NCI-H748 treated with DMSO at 0.1 percent for 48 hours (cell line): ENCODE data around the gene A3GALT2.
"Not testable (repeated sequence)": the region's sequence is repeated elsewhere in the genome, so short reads cannot be mapped to it uniquely, and the experiment has no call there.

ENCODE experiments used
- DNase-seq: peaks from one replicate; lab custom pipeline; 2025; lab: John Stamatoyannopoulos, UW

A3GALT2 gene

DNA sequence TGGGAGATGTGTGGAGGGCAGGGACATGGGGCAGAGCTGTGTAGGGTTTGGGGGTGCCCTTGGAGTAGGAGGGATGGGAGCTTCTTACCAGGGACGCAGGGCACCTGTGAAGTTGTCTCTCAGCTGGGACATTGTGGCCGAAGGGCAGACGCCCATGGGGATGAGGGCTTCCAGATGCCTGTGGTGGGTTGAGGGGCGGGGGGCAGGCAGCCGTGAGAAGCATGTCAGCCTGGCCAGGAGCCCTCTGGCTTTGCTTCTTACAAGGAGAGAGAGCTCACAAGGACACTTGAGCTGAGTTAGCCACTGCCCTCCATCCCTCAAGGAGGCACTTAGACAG, 8.5 kb downstream of the A3GALT2 start:
- DNase-seq = no peak

DNA sequence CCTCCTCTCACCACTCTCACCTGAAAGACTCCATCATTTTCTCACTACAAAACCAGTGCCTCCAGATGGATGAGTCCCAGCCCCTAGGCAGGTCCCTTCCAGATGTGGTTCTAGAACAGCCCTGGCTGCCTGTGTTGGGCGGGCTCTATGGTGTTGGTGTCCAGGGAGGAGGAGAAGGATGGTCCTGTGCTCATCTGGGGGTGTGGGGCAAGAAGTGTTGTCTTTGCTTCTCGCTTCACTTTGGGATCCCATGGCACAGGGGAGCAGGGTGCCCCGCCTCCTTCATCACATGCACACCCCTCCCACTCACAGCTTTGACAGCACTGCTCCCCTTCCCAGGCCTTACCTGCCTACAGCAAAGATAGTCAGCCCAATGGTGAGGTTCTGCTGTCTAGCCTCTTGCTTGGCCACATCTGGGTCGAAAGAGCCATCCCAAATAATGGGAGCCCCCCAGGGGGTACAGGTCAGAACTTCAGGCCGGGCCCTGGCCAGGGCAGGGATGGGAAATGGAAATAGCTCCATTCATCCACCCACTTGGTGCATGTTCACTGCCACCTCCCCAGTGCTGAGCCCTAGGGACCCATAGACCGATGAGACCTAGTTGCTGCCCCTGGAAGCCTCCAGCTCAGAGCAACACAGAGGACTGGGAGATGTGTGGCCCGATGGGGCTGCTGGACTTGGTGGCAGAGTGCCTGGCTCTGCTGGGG, 9.0 kb downstream of the A3GALT2 start:
- DNase-seq = no peak

DNA sequence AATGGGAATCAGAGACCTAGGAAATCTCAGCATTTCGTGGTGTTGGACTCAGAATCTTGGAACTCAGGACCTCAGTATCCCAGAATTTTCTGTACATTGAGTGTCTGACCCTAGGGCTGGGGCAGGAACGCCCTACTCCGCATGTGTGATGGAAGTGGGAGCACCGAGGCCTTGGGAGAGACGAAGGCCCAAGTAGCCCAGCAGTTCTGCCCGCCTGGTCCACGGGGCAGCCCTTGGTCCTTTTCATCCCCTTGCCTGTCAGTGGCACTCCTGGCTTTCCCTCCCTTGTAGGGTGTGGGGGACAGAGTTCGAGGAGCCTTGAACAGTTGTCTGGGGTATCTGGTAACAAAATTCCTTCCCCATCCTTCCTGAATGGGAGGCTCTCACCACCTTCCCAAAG, 10.2 kb downstream of the A3GALT2 start:
- DNase-seq = no peak

DNA sequence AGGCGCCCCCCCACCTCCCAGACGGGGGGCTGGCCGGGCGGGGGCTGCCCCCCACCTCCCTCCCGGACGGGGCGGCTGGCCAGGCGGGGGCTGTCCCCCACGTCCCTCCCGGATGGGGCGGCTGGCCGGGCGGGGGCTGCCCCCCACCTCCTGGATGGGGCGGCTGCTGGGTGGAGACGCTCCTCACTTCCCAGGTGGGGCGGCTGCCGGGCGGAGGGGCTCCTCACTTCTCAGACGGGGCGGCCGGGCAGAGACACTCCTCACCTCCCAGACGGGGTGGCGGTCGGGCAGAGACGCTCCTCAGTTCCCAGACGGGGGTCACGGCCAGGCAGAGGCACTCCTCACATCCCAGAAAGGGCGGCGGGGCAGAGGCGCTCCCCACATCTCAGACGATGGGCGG, 11.5 kb downstream of the A3GALT2 start:
- DNase-seq = not testable (repeated sequence)

DNA sequence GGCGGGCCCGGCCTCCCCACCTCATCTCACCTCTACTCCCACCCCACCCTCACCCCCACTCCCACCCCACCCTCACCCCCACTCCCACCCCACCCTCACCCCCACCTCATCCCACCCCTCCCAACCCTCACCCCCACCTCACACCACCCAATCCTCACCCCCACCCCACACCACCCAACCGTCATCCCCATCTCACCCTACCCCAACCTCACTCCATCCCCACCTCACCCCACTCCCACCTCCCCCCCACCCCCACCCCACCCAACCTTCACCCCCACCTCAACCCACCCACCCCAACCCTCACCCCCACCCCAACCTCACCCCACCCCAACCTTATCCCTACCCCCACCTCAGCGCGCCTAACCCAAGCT, 13.4 kb downstream of the A3GALT2 start:
- no peak for DNase-seq

DNA sequence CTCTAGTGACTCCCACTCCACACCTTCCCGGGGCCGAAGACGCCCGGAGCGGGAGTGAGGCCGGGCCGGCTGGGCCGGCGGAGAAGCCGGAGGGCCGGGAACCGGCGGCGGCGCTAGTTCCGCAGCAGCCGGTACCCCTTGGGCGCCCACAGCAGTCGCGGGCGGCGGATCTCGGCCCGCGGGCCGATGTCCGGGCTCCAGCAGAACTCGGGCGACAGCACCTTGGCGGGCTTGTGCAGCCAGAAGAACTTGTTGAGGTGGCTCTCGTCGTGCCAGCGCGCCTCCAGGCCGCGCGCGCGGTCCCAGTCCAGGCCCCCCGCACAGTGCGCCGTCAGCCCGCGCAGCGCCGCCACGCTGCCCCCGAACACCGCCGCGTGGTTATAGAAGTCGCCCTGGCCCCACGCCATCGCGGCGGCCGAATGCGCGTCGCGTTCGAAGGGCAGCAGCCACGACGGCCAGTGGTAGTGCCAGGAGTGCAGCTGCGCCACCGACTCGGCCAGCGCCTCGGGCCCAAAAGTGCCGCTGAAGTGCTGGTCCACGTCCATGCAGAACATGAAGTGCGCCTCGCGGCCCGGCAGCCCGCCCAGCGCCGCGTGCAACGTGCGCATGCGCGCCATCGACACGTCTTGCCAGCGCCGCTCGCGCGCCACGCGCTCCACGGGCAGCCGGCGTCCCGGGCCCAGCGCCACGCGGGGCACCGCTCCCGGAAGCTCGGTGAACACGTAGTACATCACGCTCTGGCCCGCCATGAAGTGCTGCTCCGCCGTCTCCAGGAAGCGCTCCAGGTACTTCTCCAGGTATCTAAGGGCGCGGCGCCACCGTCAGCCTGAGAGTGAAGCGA, 14.0 kb downstream of the A3GALT2 start:
- no peak for DNase-seq

DNA sequence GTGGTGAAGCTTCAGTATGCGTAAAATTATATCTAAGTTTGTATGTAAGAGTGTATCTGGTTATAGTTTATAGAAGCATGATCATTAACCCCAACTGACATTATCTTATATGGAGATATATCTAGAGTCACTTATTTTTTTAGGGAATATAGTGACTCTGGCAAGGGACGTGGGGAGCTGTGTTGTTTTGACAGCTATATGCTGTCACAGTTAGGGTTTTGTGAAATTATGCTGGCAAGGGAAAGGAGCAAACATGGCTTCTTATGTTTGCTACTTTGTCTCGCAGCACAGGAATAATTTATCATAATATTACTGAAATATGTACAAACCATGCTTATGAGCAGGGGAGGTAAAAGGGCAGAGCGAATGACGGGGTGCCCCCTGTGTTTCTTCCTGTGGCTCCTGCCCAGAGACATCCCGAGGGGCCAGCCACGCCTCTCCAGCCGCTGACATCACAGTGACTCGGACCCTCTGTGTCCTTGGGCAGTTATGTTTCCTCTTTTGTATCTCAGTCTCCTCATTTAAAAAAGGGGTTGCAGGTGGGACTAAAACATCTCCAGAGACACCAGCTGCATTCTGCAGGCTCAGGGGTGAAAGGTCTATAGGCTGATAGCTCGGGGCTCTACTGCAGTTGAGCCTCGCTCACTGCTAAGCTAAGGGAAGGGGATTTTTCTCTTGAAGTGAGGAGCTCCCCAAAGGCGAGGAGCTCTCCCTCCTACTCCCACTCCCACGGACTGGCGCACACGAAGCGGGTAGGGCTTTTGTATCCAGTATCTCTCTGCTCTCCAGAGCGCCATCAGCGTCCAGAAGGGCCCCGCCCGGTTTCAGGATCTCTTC, 14.9 kb downstream of the A3GALT2 start:
- no peak for DNase-seq

DNA sequence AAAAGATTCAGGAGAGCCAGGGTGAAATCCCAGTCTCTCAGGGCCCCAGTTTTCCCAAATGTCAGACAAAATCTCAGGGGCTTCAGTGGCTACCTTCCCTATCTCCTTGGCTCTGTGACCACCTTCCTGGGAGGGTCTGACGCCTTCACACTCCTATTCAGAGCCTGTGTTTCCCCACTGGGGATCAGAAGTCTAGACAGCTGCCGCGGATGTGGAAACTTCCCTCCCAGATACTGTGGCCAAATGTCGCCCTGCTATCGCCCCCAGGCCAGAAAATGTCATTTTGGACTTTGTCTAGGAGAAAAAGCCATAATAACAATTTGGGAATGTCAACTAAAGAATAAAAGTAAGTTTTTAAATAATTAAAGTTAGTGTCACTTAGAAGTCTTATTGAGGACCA, 15.9 kb downstream of the A3GALT2 start:
- no peak for DNase-seq

DNA sequence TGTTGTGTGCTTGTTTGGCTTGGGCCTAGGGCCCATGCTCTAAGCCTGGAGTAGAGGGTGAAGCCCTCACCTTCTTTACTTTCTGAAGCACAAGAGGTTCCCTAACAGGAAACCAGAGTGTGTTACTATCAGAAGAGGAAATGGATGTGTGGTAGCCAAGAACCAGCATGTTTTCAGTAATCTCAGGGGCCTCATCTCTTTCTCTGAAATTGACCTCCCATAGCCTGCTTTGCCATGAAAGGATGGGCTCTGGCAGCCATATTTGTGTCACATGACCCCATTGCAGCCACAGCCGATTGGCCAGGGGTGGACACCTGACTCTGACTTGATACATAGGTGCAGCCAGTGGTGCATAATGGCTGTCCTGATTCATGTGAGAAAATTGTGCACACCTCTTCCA, 18.6 kb downstream of the A3GALT2 start:
- no peak for DNase-seq

DNA sequence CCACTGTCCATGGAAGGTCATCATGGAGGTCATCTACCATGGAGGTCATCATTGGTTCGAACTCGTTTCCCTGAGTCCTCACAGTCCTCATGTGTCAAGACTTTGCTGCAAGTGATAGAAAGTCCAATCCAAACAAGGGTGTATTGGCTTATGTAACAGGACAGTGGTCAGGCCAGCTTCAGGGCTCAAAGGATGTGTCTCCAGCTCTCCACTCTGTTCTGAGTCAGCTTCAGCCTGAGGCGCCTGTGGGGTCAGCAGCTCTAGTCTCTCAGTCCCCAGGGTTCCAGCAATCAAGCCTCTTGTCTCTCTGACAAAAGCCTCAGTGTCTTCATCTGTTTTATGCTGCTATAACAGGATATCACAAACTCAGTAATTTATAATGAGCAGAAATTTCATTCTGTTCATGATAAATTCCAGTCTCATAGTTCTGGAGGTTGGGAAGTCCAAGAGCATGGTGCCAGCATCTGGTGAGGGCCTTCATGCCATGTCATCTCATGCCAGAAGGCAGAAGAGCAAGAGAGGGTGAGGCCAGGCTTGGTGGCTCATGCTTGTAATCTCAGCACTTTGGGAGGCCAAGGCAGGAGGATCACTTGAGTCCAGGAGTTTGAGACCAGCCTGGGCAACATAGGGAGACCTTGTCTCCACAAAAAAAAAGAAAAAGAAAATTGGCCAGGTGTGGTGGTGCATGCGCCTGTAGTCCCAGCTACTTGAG, 19.5 kb downstream of the A3GALT2 start:
- no peak for DNase-seq

DNA sequence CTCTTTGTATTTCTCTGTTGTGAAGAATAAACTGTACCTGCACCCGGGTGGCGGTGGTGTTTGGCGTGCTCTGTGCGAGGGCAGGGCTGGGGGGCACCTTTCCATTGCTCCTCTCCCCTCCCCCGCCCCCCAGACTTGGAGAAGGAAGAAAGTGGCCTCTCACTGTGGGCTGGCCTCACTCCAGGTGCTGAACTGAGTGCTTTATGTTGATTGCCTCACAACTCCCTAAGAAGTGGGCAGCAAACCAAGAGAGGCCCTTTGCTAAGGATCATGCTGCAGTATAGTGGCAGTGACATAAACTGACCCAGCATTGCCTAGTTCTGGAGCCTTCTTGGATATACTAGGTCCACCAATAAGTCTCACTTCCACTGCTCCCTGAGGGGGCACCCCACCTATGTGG, 20.2 kb downstream of the A3GALT2 start:
- no peak for DNase-seq

DNA sequence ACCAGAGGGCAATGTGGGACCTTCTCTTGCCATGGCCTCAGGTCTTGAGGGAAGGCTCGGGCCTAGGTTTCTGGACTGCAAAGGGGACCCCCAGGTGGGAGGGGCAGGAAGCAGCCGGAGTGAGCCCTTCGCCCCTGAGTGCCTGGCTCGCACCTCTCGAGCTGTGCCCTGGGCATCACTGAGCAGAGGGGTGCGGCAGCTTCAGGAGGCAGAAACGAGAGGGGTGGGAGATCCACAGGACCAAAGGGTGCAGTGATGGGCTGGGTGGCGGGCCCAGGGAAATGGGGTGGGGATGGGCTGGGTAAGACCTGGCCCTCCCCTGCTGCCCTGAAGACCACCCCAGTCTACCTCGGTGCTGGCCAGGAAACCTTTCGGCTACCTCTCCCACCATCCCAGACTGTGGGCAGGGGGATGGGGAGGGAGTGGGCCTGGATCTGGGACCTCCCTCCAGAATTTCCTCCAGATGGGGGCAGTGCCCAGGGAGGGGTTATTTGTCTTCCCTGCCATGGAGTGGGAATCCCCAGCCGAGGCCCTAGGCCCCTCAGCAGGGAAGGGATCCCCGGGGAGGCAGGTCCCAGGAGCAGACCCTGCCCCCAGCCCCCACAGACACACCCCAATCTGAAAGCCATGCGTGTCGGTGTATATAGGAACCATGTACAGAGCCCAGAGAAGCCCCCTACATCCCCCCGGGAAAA, 21.3 kb downstream of the A3GALT2 start:
- DNase-seq = no peak

DNA sequence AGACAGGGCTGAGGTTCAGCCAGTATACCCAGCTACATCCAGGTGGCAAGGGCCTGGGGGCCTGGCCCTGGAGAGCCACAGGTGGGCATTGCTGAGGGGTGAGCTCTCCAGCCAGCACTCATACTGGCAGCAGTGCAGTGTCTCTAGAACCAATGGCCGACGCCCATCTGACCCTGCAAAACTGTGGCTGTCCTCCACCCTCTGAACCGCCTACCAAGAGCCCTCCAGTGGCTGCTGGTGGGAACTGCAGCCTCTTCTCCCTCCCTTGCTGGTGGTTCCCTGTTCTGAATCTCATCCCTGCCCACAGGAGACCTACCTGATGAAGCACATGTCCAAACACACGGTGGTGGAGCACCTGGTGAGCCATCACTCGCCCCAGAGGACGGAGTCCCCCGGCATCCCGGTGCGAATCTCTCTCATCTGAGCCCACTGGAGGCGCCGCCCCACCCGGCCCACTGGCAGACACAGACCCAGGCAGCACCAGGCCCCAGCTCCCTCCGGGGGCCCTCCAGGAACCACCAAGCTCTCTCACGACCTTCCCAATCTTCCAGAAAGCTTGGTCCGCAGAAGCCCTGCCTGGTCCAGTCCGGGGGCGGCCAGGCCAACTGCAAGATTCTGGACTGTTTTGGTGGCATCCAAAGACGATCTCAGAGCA, 22.1 kb downstream of the A3GALT2 start:
- DNase-seq = peak; percentile 2

DNA sequence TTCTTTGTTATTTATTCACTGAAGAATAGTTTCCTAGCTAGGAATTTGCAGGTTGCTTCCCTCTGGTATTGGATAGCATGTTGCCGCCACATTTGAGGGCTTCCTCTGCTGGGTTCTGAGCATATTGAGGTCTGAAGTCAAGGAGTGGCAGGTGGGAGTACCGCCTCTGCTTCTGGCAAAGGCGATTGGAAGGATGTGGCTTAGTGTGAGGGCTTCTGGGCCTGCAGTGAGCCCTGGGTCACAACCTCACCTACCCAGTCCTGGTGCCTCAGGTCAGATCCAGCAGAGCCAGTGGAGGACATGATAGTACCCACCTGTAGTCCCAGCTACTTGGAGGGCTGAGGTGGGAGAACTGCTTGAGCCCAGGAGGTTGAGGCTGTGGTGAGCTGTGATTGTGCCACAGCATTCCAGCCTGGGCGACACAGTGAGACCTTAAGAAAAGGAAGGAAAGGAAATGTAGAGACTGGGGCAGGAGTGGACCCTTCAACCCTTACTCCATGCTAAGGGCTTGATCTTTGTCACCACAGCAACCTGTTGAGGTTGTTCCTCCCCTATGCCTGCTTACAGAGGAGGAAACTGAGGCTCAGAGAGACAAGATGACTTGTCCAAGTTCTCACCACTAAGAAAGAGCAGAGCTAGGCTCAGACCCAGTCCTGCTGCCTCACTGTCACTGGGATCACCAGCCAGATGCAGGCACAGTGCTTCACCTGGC, 22.8 kb downstream of the A3GALT2 start:
- no peak for DNase-seq

DNA sequence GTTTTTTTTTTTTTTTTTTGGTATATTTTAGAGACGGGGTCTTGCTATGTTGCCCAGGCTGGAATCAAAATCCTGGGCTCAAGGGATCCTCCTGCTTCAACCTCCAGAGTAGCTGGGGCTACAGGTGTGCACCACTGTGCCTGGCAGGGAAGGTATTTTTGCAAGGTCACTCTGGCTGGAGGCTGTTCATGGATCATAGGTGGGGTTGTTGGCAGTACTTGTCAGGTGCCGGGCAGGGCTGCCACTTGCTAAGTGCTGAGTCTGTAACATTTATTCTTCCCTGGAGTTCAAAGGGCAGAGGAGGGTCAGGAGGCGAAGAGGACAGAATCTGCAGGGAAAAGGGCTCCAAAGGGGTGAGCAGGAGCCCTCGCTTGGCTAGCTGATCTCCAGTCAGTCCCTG, 24.1 kb downstream of the A3GALT2 start:
- DNase-seq = no peak

DNA sequence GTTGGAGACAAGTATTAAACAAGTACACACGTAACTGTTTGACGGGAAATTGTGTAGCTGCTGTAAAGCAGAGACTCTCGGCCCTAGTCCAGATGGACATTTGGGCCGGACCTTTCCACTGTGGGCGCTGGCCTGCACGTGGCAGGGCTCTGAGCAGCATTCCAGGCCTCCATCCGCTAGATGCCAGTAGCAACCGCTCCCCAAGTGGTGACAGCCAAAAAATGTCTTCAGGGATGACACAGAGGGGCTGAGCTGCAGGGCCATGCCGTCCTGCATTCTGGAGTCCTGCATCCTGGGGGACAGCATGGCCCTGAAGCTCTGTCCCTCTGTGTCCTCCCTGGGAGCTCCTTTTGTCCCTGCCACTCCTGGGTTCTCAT, 24.8 kb downstream of the A3GALT2 start:
- DNase-seq = no peak

DNA sequence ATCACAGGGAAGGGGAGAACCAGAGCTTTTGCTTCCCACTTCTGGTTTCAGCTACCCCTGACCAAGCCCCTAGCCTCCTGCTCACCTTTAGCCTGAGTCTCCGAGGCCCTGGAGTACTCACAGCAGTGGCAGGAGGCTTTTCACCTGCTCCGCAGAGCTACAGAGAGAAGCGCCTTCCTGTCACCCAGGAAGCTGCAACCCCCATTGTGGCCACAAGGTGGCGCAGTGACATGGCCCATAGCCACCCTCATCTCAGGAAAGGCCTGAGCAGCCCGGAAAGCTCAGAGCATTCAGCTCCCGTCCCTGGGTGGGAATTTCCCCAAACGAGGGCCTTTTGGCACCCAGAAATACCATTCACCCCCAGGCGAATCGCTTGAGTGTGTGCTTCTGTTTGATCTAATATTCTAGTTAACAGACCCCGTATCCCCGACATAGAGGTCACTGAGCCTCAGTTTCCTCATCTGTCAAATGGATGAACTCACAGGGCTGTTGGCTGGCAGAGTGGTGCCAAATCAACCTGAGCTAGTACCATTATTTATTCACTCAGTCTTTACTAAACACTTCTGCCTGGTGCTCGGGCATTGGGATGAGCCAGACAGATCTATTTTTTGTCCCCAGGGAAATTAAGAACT, 25.3 kb downstream of the A3GALT2 start:
- peak; percentile 20 for DNase-seq

DNA sequence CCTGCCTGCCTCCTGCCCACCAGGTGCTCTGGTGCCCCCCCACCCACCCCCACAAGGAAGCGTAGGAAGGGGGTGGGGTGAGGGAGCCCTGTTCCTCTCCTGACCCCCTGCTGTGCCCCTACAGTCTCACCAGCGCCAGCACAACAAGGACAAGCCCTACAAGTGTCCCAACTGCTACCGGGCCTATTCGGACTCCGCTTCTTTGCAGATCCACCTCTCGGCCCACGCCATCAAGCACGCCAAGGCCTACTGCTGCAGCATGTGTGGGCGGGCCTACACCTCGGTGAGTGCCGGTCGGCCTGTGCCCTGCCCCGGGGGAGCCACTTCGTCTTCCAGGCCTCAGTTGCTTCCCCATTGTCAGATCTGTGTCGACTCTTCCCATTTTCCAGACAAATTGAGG, 25.9 kb downstream of the A3GALT2 start:
- no peak for DNase-seq

DNA sequence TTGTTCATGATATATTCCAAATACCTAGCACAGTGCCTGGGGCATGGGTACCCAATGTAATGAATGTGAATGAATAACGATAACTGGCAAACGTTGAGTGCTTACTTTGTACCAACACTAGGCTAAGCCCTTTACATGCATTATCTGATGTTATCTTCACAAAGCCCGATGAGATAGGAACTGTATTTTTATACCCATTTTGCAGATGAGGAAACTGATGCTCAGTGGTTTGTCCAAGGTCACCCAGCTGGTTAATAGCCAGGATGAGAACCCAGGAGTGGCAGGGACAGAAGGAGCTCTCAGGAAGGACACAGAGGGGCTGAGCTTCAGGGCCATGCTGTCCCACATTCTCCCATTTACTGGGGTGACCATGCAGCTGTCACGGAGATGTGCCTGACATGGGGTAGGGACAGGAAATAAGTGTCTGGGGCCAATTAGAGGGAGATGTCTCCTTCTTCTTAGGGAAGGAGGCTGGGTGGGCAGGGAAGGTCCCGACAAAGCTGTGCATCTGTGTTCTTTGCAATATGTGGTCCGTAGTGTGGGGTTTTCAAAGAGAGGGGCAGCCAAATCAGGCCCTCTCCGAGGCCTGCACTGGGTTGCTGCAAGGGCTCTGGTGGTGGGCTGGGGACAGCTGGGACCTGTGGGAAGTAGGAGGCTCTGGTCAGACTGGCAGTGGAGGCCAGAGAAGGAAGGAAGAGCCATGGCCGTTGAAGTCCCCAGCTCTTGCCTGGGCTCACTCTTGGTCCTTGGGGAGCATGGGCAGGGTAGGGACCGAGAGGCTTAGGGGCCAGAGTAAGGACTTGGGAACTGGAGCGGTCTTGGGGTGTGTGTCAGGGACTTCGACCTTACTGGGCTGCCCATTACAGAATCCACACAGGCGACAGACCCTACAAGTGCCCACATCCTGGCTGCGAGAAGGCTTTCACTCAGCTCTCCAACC, 26.6 kb downstream of the A3GALT2 start:
- DNase-seq = no peak
